ENCODE measurements around the gene PRMT1. TPM values are rescaled to one million over a fixed set of nuclear protein-coding genes. Genes with fewer than 3 reads are reported as not detected.

Gene PRMT1
- total and polyA plus RNA-seq, 2 donors = 121 to 215 TPM

DNA sequence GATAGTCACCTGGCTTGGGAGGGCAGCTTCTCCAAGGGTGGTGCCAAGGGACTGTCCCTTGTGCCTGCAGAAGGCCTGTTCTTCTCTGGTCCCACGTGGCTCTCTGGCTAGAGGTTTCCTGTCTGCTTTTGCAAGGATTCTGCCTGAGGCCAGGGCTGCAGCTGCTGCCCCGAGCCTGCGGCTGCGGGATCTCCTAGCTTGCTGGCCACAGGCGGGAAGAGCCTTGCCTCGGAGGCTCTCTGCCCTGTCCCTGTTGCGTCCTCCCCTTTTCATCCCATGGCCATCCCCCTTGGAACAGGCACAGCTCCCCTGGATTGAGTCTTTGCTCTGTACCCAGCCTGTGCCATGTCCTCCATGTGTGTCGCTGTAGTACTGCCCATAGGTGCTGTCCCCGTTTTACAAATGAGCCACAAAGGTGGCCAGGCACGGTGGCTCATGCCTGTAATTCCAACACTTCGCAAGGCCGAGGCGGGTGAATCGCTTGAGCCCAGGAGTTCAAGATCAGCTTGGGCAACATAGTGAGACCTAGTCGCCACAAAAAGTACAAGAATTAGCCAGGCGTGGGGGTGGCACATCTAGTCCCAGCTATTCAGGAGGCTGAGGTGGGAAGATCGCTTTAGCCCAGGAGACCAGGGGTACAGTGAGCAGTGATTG lies 20.5 kb upstream of the PRMT1 start:
- Histone ChIP-seq H3K36me3 (ENCODE audit: insufficient read depth) (peaks cover 4% of the 10 kb centered on the region), H3K27ac (ENCODE audit: low read depth) (no peak overlapping the region), H3K4me1 (ENCODE audit: insufficient read depth) (no peaks in the 10 kb centered on the region), H3K4me3 (ENCODE audit: low read depth, low read length) (no peak overlapping the region)
- WGBS = 90% methylated on average over 17 of the region's 17 CpGs
- no peak for DNase-seq (ENCODE audit: extremely low spot score)

DNA sequence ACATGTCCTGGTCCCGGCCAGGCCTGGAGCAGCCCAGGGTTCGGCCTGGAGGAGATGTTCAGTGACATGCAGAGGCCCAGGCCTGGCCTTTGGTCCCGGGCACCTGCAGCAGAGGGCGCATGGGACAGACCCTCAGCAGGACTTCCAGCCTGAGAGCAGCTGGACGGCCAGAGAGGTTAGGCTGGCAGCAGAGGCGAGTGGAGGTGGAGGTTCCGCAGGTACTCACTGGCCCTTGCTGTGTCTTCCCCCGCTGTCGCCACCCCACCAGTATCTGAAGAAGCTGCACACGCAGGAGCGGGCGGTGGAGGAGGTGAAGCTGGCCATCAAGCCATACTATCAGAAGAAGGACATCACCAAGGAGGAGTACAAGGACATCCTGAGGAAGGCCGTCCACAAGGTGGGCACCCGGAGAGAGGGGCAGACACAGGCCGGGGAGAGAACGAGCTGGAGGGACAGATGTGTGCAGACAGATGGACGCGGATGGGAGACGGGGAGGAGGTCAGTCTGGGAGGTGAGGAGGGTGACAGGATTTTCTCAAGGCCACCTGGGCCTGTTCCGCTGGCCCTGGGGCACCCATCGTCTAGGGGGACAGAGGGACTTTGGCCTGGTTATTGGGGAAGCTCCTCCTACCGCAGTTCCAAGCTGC lies 19.5 kb upstream of the PRMT1 start:
- Histone ChIP-seq H3K27ac (ENCODE audit: low read depth) (no peak overlapping the region), H3K4me1 (ENCODE audit: insufficient read depth) (no peaks in the 10 kb centered on the region), H3K4me3 (ENCODE audit: low read depth, low read length) (no peak overlapping the region), H3K36me3 (ENCODE audit: insufficient read depth) (peaks cover 2% of the 10 kb centered on the region)
- 90% methylated on average over 22 of the region's 22 CpGs for WGBS
- no peak for DNase-seq (ENCODE audit: extremely low spot score)

GRCh38 chr19:49658139-49658517 lies 18.9 kb upstream of the PRMT1 start:
- no peak for DNase-seq (ENCODE audit: extremely low spot score)
- peaks cover 2% of the 10 kb centered on the region for H3K36me3 ChIP-seq (ENCODE audit: insufficient read depth)
- no peak overlapping the region for H3K27ac ChIP-seq (ENCODE audit: low read depth)
- no peak overlapping the region for H3K4me3 ChIP-seq (ENCODE audit: low read depth, low read length)
- no peaks in the 10 kb centered on the region for H3K4me1 ChIP-seq (ENCODE audit: insufficient read depth)
- WGBS = 85% methylated on average over 15 of the region's 15 CpGs

- no peak overlapping the region for H3K27ac ChIP-seq (ENCODE audit: low read depth)
- H3K4me3 ChIP-seq (ENCODE audit: low read depth, low read length) = no peak overlapping the region
- no peaks in the 10 kb centered on the region for H3K4me1 ChIP-seq (ENCODE audit: insufficient read depth)
- DNase-seq (ENCODE audit: extremely low spot score) = no peak
- 94% methylated on average over 12 of the region's 12 CpGs for WGBS
- H3K36me3 ChIP-seq (ENCODE audit: insufficient read depth) = peaks cover 2% of the 10 kb centered on the region
Observed at GRCh38 chr19:49658566-49659442, 18.3 kb upstream of the PRMT1 start.

DNA sequence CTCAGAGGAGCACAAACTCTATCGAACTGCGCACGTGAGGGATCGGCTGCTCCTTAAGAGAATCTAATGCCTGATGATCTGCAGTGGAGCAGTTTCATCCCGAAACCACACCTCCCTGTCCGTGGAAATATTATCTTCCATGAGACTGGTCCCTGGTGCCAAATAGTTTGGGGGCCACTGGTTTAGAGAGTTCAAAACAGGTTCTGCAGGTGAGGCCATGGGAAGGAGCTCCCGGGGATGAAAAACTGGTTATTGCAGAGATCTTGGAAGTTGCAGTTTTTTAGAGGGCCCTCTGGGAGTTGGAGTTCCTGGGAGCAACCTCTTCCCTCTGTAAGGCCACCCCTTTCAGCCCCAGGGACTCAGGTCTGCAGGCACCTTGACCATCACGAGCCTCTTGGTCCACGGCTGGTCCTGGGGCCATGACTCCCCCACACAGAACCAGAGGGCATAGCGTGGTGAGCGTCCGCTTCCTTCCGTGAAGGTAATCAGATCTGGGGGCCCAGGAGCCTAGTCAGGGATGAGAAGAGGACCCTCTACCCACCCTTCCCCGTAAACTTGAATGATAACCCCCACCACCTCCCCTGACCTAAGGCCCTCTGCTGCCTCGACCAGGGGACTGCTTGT lies 16.6 kb upstream of the PRMT1 start:
- DNase-seq (ENCODE audit: extremely low spot score) = no peak
- peaks cover 2% of the 10 kb centered on the region for H3K36me3 ChIP-seq (ENCODE audit: insufficient read depth)
- no peak overlapping the region for H3K4me3 ChIP-seq (ENCODE audit: low read depth, low read length)
- no peak overlapping the region for H3K27ac ChIP-seq (ENCODE audit: low read depth)
- H3K4me1 ChIP-seq (ENCODE audit: insufficient read depth) = no peaks in the 10 kb centered on the region
- 86% methylated on average over 15 of the region's 15 CpGs for WGBS

- H3K36me3 ChIP-seq (ENCODE audit: insufficient read depth) = peaks cover 2% of the 10 kb centered on the region
- 90% methylated on average over 16 of the region's 16 CpGs for WGBS
- H3K4me3 ChIP-seq (ENCODE audit: low read depth, low read length) = no peak overlapping the region
- no peak for DNase-seq (ENCODE audit: extremely low spot score)
- no peak overlapping the region for H3K27ac ChIP-seq (ENCODE audit: low read depth)
- no peaks in the 10 kb centered on the region for H3K4me1 ChIP-seq (ENCODE audit: insufficient read depth)
Observed at GRCh38 chr19:49662011-49662410, 15.1 kb upstream of the PRMT1 start.

DNA sequence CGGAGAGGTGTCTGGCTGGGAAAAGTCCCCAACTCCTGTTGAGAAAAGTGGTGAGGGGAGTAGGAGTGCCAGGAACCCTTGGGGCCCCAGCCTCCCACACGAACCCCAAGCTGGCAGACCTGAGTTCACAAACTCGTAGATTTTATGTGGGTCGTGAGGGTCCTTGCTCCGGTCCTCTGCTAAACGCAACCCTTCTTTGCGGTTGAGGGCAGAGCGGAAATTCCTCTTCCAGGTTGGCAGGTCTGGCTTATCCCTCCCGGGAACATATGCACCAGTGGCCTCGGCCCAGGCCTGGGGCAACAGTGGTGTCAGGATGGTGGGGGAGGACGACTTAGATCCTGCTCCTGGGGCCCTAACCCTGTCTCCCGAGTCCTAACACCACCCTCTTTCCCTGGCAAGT lies 13.8 kb upstream of the PRMT1 start:
- Histone ChIP-seq H3K4me1 (ENCODE audit: insufficient read depth) (no peaks in the 10 kb centered on the region), H3K36me3 (ENCODE audit: insufficient read depth) (peaks cover 2% of the 10 kb centered on the region), H3K27ac (ENCODE audit: low read depth) (no peak overlapping the region), H3K4me3 (ENCODE audit: low read depth, low read length) (no peak overlapping the region)
- WGBS = 85% methylated on average over 12 of the region's 12 CpGs
- DNase-seq (ENCODE audit: extremely low spot score) = no peak

DNA sequence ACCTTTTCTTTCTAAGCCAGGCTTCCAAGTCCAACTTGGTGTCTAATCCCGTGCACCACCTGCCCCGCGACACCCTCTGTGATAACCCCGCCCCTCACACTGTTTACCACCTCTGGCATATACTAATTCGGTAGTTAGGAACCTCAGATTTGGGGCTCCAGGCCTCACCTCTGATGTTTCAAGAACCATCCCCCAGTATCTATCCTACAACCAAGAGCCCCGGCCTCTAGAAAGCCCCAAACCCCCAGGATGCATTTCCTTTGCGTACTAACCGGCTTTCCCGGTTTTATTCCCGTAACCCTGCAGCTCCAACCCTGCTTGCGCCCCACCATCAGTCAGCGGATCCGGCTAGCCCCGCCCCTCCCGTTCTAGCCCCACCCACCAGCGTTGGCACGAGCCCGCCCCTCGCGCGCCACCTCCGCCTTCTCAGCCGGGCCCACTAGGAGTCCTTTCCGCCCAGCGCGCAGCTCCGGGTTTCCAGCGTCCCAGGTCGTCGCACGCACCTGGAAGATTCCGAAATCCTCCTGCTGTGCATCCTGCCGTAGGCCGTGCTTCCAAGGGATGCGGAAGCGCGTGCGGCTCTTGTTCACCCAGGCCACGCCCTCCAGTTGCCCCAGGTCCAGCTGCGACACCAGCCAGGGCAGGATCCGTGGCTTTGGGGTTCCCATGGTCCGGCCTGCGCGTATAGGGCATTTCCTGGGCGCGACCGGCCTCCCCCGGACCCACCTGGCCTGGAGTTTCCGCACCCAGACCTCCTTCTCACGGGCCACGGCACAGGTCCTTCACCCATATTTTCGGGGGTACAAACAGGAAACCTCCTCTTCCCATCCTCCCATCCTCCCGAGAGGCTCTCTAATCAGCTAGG lies 12.7 kb upstream of the PRMT1 start:
- WGBS = under 1% methylated on average over 53 of the region's 53 CpGs

GRCh38 chr19:49665036-49665350 lies 12.1 kb upstream of the PRMT1 start:
- Histone ChIP-seq H3K36me3 (ENCODE audit: insufficient read depth) (peaks cover 2% of the 10 kb centered on the region), H3K4me1 (ENCODE audit: insufficient read depth) (no peaks in the 10 kb centered on the region), H3K4me3 (ENCODE audit: low read depth, low read length) (peak overlapping the region; percentile 63), H3K27ac (ENCODE audit: low read depth) (peak overlapping the region; percentile 91)
- DNase-seq (ENCODE audit: extremely low spot score) = no peak
- WGBS = under 1% methylated on average over 7 of the region's 7 CpGs

More for the DNA sequence above, 12.7 kb upstream of the PRMT1 start:
- peak overlapping the region; percentile 91 for H3K27ac ChIP-seq (ENCODE audit: low read depth)
- no peaks in the 10 kb centered on the region for H3K4me1 ChIP-seq (ENCODE audit: insufficient read depth)
- DNase-seq (ENCODE audit: extremely low spot score) = no peak
- H3K4me3 ChIP-seq (ENCODE audit: low read depth, low read length) = peak overlapping the region; percentile 63
- H3K36me3 ChIP-seq (ENCODE audit: insufficient read depth) = peaks cover 2% of the 10 kb centered on the region

DNA sequence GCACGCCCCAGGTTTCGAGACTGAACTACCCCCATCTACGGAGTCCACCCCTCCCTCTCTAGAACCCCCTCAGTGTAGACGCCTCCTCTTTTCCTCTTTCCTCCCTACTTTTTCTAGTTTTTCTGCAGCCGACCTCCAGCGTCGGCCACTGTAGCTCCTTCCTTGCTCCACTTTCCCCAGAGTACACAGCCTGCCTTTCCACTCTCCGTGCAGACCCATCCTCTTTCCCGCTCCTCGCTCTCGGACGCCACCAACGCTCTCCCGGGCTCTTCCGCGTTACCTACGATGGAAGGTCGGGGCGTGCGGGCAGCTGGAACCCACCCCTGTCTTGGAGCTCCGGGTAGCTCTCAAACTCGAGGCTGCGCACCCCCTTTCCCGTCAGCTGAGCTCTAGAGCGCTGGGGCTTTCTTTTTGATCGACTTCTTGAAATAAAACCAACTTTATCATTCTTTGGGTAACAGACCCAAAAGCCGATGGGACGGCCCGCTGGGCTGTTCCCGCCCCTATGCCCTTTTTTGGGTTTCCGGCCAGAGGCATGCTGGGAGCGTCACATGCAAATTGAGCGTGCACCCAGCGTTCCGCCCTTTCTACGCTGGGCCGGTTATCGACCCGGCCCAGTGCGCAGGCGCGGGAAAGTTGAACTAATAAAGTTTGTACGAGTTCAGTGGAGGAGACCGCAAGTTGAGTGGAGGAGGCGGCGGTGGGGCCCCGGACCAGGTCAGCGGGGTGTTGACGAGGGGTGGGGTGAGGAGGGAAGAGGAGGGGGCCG lies 11.5 kb upstream of the PRMT1 start, which contains the start of the genes BCL2L12 and IRF3:
Gene BCL2L12 (plus strand): TSS at position 583 of the 769 bp plus-strand sequence. CDS start 760 bp downstream, outside the sequence.
Gene IRF3 (minus strand): TSS at position 507 of the 769 bp plus-strand sequence. CDS start 1,019 bp downstream, outside the sequence.
- H3K4me1 ChIP-seq (ENCODE audit: insufficient read depth) = no peaks in the 10 kb centered on the region
- H3K27ac ChIP-seq (ENCODE audit: low read depth) = peak within 1 kb of the TSS; percentile 91
- H3K36me3 ChIP-seq (ENCODE audit: insufficient read depth) = peaks cover 2% of the 10 kb centered on the region
- WGBS = under 1% methylated on average over 50 of the region's 50 CpGs
- H3K4me3 ChIP-seq (ENCODE audit: low read depth, low read length) = peak within 1 kb of the TSS; percentile 63
- DNase-seq (ENCODE audit: extremely low spot score) = peak; percentile 95

DNA sequence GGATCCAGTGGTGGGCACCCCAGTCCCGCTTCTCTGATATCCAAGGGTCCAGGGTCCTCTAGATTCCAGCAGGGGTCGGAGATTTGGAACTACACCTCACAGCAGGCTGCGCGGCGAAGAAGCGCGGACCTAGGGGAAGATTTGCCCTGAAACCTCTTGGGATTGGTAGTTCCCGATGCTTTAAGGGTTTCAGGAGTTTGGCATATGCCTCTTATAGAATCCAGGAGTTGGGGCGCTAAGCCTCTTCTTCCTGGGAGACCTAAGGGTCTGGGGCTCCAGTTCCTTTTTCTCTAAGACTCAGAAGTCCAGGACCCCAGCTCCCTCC lies 11.0 kb upstream of the PRMT1 start:
- Histone ChIP-seq H3K36me3 (ENCODE audit: insufficient read depth) (peaks cover 2% of the 10 kb centered on the region), H3K27ac (ENCODE audit: low read depth) (no peak overlapping the region), H3K4me3 (ENCODE audit: low read depth, low read length) (peak overlapping the region; percentile 63), H3K4me1 (ENCODE audit: insufficient read depth) (no peaks in the 10 kb centered on the region)
- DNase-seq (ENCODE audit: extremely low spot score) = no peak
- WGBS = under 1% methylated on average over 9 of the region's 9 CpGs

DNA sequence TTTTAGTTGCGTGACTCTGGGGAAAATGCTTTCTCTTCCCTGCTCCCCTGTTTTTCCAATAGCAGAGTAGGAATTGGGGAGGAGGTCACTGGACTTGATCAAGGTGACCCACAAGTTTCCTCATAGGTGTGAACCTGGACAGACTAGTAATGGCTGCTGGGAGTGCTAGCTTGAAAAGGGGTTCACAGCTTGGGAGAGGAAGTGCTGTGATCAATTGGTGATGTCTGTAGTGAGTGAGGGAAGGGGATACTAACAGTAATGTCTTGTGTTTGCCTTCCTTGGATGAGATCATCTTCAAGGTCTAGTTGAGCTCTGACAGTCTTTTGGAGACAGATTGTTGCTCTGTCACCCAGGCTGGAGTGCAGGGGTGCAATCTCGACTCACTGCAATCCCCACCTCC lies 9.6 kb upstream of the PRMT1 start:
- DNase-seq (ENCODE audit: extremely low spot score) = no peak
- no peak overlapping the region for H3K27ac ChIP-seq (ENCODE audit: low read depth)
- WGBS = 89% methylated on average over 2 of the region's 2 CpGs
- no peak overlapping the region for H3K4me3 ChIP-seq (ENCODE audit: low read depth, low read length)
- no peaks in the 10 kb centered on the region for H3K36me3 ChIP-seq (ENCODE audit: insufficient read depth)
- H3K4me1 ChIP-seq (ENCODE audit: insufficient read depth) = no peaks in the 10 kb centered on the region

Measured in urinary bladder (tissue), 4 donors.